Measurements from ENCODE around the gene ACSM6. TPM values are rescaled to one million over a fixed set of nuclear protein-coding genes. Genes with fewer than 3 reads are reported as not detected.

ACSM6 gene
- total RNA-seq, 4 donors from 2014 or later: not detected

DNA sequence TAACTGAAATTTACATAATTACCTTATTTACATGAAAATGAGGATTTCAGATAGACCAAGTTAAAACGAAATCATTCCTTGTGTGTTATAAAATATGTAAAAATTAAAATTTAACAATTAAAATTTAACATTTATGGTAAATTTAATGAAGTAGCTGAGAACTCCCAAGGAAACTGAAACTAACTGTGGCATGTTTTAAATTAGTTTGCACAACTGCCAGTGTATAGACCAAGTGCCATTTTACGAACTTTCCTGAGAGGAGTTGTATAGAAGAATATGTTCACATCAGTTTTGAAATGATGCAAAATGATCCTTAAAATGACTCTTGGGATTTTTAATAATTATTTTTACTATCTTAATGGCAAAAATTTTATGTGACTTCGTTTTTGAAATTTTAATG is 73.2 kb downstream of the ACSM6 start:
- WGBS: 79% methylated on average over 3 of the region's 3 CpGs
- TF ChIP-seq EP300 (IDR thresholded peaks at IDR 0.05): no peak
- no peak for TF ChIP-seq CTCF (IDR thresholded peaks at IDR 0.05)
- TF ChIP-seq POLR2A (IDR thresholded peaks at IDR 0.05; ENCODE audit: low read depth): no peak
- TF ChIP-seq POLR2AphosphoS5 (IDR thresholded peaks at IDR 0.05): no peak
- Histone ChIP-seq H3K4me1 (peaks cover 21 to 56% (median 32%) of the 10 kb centered on the region in 4 donors), H3K4me3 (no peak overlapping the region), H3K27ac (replicated peaks in 1 of 4) (peak overlapping the region; percentile 46 to 74 (median 64)), H3K36me3 (peaks cover 0 to 71% (median 14%) of the 10 kb centered on the region in 4 donors), H3K9me3 (no peaks in the 10 kb centered on the region), H3K27me3 (no peaks in the 10 kb centered on the region)
- DNase-seq (ENCODE audit: extremely low spot score): no peak
- intact Hi-C loops (cut with DNase I): no loop called here

GRCh38 chr10:95268438-95268837 is 74.4 kb downstream of the ACSM6 start:
- Histone ChIP-seq H3K36me3 (peaks cover 0 to 59% (median 10%) of the 10 kb centered on the region in 4 donors), H3K4me3 (no peak overlapping the region), H3K27ac (replicated peaks in 1 of 4) (peak overlapping the region; percentile 63 to 74 (median 68)), H3K27me3 (no peaks in the 10 kb centered on the region), H3K4me1 (peaks cover 28 to 58% (median 41%) of the 10 kb centered on the region in 4 donors), H3K9me3 (no peaks in the 10 kb centered on the region)
- peak; percentile 64 for TF ChIP-seq EP300 (IDR thresholded peaks at IDR 0.05)
- TF ChIP-seq CTCF (IDR thresholded peaks at IDR 0.05): no peak
- no peak for TF ChIP-seq POLR2A (IDR thresholded peaks at IDR 0.05; ENCODE audit: low read depth)
- TF ChIP-seq POLR2AphosphoS5 (IDR thresholded peaks at IDR 0.05): peak; percentile 61 to 76
- 71% methylated on average over 12 of the region's 12 CpGs for WGBS
- DNase-seq (ENCODE audit: extremely low spot score): no peak
- intact Hi-C loops (cut with DNase I): no loop called here

GRCh38 chr10:95273393-95274312 is 79.6 kb downstream of the ACSM6 start:
- Histone ChIP-seq H3K27ac (replicated peaks in 1 of 4) (peak overlapping the region; percentile 72 to 83 (median 80)), H3K4me1 (peaks cover 38 to 65% (median 63%) of the 10 kb centered on the region in 4 donors), H3K9me3 (no peaks in the 10 kb centered on the region), H3K27me3 (no peaks in the 10 kb centered on the region), H3K36me3 (peaks cover 0 to 30% (median 6%) of the 10 kb centered on the region in 4 donors), H3K4me3 (peak overlapping the region in 1 of 4 donors; percentile 16)
- TF ChIP-seq POLR2AphosphoS5 (IDR thresholded peaks at IDR 0.05) (peak; percentile 66 to 77), EP300 (IDR thresholded peaks at IDR 0.05) (no peak), CTCF (IDR thresholded peaks at IDR 0.05) (no peak), POLR2A (IDR thresholded peaks at IDR 0.05; ENCODE audit: low read depth) (no peak)
- 51% methylated on average over 13 of the region's 13 CpGs for WGBS
- intact Hi-C loops (cut with DNase I): no loop called here
- peak; percentile 92 for DNase-seq (ENCODE audit: extremely low spot score)

DNA sequence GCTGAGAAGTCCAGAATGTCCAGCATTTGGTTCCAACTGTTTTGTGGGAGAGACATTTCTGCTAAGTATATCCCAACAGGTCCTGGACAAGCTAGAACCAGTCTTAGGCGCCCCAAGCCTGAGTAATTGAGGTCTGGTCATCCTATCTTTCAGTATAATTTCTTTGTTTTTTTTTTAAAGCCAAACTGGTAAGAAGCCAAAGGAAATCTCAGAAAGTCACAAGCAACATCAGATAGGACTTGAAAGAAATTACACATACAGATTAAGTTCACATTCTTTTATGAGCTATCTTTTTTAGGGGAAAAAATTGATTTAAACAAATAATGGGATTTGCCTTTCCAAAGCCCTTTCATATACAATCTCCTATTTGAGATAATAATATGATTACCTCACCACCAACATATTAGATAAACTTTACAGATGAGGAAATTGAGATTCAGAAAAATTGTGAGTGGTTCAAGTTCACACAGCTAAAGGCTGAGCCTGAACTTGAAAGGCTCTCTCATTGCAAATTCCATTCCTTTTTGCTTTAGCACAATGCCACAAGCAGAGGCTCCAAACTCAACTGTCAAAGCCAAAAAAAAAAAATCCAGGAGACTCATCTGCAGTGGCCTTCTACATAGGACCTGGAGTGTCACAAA is 81.8 kb downstream of the ACSM6 start:
- peak overlapping the region; percentile 72 to 83 (median 80) for H3K27ac ChIP-seq (replicated peaks in 1 of 4)
- peaks cover 34 to 79% (median 75%) of the 10 kb centered on the region in 4 donors for H3K4me1 ChIP-seq
- intact Hi-C loops (cut with DNase I): no loop called here
- H3K4me3 ChIP-seq: no peak overlapping the region
- no peaks in the 10 kb centered on the region for H3K27me3 ChIP-seq
- peak; percentile 10 for DNase-seq (ENCODE audit: extremely low spot score)
- TF ChIP-seq POLR2A (IDR thresholded peaks at IDR 0.05; ENCODE audit: low read depth) (no peak), POLR2AphosphoS5 (IDR thresholded peaks at IDR 0.05) (no peak), EP300 (IDR thresholded peaks at IDR 0.05) (no peak), CTCF (IDR thresholded peaks at IDR 0.05) (no peak)
- WGBS: 83% methylated on average over 1 of the region's 1 CpG
- peaks cover 0 to 9% (median 1%) of the 10 kb centered on the region in 4 donors for H3K36me3 ChIP-seq
- H3K9me3 ChIP-seq: no peaks in the 10 kb centered on the region
